NOMO-1 (cell line): Measurements from ENCODE around the gene SBSN.
A peak's percentile ranks its signal among the peaks of the same experiment; 100 is the strongest.

Source experiments
- DNase-seq, 2 experiments: peaks; one replicate each; lab custom pipeline; 2025; ENCODE audit not compliant: unreplicated experiment in 2 of 2; lab: John Stamatoyannopoulos, UW

Gene SBSN

GRCh38 chr19:35509018-35509652, 19.0 kb downstream of the SBSN start:
- no peak for DNase-seq

GRCh38 chr19:35508129-35508528, 20.0 kb downstream of the SBSN start:
- DNase-seq: no peak

GRCh38 chr19:35507561-35507960, 20.6 kb downstream of the SBSN start:
- DNase-seq: no peak

GRCh38 chr19:35506011-35506410, 22.1 kb downstream of the SBSN start:
- DNase-seq: no peak

- no peak for DNase-seq
Measured at GRCh38 chr19:35502751-35503150, 25.4 kb downstream of the SBSN start.

GRCh38 chr19:35501684-35502083, 26.4 kb downstream of the SBSN start:
- no peak for DNase-seq

GRCh38 chr19:35500611-35501010, 27.5 kb downstream of the SBSN start:
- no peak for DNase-seq

- DNase-seq: no peak
Measured at GRCh38 chr19:35498984-35499527, 29.1 kb downstream of the SBSN start.

GRCh38 chr19:35498220-35498619, 29.9 kb downstream of the SBSN start:
- DNase-seq: no peak

- no peak for DNase-seq
Measured at GRCh38 chr19:35497406-35497805, 30.7 kb downstream of the SBSN start.

GRCh38 chr19:35495107-35496064, 32.7 kb downstream of the SBSN start:
- peak; percentile 34 to 35 for DNase-seq

- no peak for DNase-seq
Measured at GRCh38 chr19:35493971-35494370, 34.1 kb downstream of the SBSN start.

GRCh38 chr19:35491836-35492360, 36.2 kb downstream of the SBSN start:
- DNase-seq: no peak

GRCh38 chr19:35490364-35490763, 37.7 kb downstream of the SBSN start, which contains the start of gene KRTDAP:
Gene KRTDAP, minus strand, starts transcription at chr19:35490464. Its CDS starts 22 bp downstream, at chr19:35490442.
- no peak for DNase-seq

GRCh38 chr19:35488677-35489076, 39.4 kb downstream of the SBSN start:
- DNase-seq: no peak

- no peak for DNase-seq
Measured at GRCh38 chr19:35487656-35488182, 40.4 kb downstream of the SBSN start.

- no peak for DNase-seq
Measured at GRCh38 chr19:35486268-35486708, 41.8 kb downstream of the SBSN start.

- DNase-seq: no peak
Measured at GRCh38 chr19:35484252-35485036, 43.7 kb downstream of the SBSN start.

- no peak for DNase-seq
Measured at GRCh38 chr19:35483089-35483488, 45.0 kb downstream of the SBSN start.
